IPS DF 19.7 (cell line): ENCODE data around the gene CSMD2.
A peak's percentile ranks its signal among the peaks of the same experiment; 100 is the strongest.
"Not testable (repeated sequence)": the region's sequence is repeated elsewhere in the genome, so short reads cannot be mapped to it uniquely, and the experiment has no call there.

ENCODE experiments used
- DNase-seq: peaks from one replicate; pipeline ENCODE4 v3.0.0-alpha.2; 2013; ENCODE audit warnings: low read depth, low spot score

The CSMD2 gene

DNA sequence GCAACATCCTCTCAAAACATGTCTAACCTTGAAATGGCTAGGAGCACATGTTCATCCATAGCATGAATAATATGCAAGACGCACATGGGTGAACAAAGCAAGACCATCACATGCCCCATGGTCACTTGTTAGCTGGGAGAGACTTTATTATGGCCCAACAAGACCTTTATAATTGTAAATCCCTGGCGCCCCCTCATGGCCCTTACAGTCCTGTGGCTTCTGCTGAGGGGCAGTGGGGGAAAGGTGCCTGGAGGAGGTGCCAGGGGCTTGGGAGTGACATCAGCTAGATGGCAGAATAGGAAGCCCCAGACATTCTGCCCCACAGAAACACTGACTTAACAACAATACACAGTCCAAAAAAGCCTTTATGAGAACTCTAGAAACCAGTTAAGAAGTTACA is 51.7 kb downstream of the CSMD2 start:
- DNase-seq: peak; percentile 12

DNA sequence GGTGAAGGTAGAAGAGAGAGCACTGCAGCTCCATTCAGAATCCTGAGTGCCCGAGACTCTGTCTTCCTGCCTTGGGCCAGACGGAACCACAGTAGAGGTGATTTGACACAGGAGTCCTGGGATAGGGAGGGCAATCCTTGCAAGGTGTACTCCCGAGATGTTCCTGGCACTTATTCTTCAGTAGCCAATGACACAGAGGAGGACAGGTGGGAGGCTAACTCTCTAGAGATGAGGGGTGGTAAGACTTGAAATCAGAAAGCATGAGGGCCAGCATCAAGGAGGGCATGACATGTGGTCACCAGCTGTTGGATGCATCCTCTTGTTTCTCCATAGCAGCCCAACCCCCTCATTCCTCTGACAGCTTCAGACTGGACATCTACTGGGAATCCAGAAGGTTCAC is 56.3 kb downstream of the CSMD2 start:
- no peak for DNase-seq

DNA sequence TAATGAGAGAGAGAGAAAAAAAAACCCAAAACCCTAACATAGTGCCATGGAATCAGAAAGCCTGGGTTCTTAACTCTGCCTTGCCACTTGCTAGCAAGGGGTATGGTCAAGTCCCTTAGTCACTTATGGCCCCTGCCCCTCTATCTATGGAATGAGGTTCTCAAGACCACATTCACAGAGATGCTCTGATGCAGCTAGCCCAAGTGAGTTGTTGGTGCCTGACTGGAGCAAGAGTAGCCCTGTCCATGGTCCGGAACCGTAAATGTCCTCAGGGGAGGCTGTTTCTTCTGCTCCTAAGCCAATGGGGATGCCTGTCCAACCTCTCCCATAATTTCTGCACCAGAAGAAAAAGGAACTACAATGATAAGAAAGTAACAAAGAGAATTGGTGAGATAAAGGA is 56.8 kb downstream of the CSMD2 start:
- no peak for DNase-seq

DNA sequence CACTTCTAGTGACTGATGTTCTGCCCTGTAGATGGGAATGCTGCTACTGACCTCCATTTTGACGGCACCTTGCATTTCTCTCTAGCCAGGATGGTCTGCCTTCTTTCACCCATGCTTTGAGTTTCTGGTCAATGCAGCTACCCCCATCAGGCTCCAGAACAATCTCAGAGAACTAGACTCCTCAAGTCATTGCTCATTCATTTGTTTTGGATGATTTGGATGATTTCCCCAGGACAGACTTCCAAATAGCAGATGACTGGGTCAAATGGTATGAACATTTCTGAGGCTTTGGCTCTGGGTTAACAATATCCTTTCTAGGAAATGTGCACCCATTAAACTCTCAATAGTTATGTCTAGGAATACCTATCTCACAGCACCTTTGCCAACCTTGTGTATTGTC is 63.9 kb downstream of the CSMD2 start:
- DNase-seq: no peak

DNA sequence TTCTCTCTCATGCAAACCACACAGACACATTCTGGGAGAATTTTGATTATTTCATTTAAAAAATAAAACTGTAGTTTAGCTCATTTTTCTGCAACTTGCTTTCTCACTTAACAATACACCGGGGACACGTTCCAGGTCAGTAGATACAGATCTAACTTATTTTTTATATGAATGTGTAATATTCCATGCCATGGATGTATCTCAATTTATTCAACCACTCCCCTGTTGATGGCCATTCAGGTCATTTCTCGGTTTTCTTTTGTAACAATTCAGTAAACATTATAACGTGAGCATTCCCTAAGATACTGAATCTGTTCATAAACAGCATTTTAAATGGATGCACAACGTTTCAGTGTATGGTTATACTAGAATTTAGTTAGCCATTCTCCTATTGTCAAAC is 64.7 kb downstream of the CSMD2 start:
- DNase-seq: no peak

DNA sequence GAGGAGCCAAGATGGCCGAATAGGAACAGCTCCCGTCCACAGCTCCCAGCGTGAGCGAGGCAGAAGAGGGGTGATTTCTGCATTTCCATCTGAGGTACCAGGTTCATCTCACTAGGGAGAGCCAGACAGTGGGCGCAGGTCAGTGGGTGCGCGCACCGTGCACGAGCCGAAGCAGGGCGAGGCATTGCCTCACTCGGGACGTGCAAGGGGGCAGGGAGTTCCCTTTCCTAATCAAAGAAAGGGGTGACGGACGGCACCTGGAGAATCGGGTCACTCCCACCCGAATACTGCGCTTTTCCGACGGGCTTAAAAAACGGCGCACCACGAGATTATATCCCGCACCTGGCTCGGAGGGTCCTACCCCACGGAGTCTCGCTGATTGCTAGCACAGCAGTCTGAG is 72.6 kb downstream of the CSMD2 start:
- not testable (repeated sequence) for DNase-seq

DNA sequence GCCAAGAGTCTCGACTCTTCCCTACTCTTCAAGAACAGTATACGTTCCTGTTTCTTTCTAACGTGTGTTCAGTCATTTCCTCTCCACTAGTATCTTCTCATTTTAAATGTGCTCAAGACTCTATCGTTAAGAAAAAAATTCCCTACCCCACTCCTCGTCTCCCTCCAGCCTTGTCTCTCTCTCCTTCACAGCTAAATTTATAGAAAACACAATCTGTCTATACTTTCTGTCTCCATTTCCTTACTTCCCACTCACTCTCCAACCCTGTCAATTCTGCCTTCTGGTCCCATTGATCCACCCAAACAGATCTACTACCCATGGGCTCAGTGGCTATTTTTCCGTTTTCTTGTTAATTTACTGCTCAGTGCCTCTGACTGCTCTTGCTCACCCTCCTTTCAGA is 75.3 kb downstream of the CSMD2 start:
- no peak for DNase-seq

DNA sequence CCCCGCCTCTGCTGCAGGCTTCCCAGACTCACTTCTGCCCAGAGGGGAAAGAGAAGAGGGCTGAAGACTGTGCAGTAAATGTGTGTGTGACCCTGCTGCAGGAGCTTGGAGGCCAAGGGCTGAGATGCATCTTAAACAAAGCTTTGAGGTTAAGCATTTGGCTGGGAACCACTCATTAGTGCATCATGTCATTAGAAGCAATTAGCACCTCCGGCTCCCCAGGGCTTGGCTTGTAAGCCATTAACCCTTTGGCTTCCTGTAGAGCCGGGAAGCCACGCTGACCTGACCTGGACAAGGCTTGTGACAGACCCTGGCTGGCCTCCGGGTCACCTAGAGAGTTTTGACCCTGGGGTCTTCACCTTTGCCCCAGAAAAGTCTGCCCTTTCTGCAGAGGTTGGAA is 77.0 kb downstream of the CSMD2 start:
- DNase-seq: no peak

DNA sequence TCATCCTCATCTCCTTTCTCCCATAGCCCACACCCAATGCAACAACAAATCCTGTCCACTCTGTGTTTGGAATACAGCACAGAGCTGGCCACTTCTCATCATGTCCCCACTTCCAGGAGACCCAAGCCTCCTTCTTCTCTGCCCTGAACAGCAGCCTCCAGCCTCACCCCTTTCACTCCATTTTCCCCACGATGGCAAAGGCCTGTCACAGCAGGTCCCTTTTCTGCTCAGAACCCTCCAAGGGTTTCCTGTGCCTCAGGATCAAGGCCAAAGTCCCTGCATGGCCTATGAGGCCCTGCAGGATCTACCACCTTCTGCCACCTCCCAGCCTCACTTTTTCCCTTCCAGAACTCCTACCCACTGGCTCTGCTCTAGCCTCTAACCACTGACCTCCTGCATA is 78.5 kb downstream of the CSMD2 start:
- DNase-seq: no peak

DNA sequence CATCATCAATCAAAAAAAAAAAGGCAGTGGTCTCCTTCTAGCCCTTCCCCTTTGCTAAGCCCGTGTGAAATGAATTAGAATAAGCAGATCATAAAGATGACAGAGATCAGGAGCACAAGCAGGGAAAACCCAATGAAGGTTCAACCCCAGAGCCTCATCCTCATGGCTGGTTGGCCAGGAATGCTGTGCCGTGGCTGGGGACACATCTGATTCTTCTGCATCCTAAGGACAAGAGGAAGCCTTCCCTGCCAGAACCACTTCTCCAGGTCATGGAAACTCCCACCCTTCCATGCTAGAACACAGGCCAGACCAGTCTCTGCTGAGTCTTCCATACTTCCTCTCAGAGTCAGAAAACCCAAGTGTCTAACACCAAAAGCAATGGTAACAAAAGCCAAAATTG is 81.1 kb downstream of the CSMD2 start:
- no peak for DNase-seq

DNA sequence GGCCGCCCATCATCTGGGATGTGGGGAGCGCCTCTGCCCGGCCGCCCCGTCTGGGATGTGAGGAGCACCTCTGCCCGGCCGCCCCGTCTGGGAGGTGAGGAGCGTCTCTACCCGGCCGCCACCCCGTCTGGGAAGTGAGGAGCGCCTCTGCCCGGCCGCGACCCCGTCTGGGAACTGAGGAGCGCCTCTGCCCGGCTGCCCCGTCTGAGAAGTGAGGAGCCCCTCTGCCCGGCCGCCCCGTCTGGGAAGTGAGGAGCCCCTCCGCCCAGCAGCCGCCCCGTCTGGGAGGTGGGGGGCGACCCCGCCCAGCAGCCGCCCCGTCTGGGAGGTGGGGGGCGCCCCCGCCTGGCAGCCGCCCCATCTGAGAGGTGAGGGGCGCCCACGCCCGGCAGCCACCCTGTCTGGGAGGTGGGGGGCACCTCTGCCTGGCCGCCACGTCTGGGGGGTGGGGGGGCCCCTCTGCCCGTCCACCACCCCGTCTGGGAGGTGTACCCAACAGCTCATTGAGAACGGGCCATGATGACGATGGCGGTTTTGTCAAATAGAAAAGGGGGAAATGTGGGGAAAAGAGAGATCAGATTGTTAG is 82.9 kb downstream of the CSMD2 start:
- DNase-seq: not testable (repeated sequence)

DNA sequence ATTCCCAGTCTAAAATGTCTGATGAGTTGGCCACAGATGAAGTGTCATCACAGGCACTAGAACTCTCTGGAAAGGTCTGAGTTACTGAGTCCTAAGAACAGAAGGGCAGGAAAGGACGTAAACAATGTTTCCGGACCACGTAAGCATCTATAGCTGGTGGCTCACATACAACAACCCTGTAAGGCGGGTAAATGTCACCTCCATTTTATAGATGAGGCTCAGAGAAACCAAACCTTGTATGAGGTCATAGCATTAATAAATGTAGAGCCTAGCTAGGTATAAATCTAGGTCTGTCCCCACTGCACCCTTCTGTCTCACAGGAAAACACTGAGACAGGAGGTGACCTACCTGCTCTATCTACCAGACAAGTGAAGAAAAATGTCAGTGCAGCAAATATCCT is 86.6 kb downstream of the CSMD2 start:
- no peak for DNase-seq

DNA sequence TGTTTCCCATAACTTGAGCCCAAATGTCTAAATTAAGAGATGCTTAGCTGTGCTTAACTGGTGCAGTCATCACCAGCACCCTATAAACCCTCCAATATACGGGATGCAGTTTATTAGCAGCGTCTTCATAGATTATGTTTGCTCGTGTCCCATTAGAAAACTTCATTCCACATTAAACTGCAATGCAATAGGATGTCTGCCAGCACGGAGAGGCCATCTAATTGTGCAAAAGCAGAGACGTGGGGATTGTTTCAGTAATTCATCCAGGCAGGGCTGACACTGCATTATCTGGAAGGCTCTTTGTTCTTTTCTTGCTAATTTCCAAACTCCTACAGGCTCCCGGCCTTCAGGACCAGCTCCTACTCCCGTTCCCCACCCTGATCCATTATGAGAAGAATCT is 89.5 kb downstream of the CSMD2 start:
- DNase-seq: no peak

DNA sequence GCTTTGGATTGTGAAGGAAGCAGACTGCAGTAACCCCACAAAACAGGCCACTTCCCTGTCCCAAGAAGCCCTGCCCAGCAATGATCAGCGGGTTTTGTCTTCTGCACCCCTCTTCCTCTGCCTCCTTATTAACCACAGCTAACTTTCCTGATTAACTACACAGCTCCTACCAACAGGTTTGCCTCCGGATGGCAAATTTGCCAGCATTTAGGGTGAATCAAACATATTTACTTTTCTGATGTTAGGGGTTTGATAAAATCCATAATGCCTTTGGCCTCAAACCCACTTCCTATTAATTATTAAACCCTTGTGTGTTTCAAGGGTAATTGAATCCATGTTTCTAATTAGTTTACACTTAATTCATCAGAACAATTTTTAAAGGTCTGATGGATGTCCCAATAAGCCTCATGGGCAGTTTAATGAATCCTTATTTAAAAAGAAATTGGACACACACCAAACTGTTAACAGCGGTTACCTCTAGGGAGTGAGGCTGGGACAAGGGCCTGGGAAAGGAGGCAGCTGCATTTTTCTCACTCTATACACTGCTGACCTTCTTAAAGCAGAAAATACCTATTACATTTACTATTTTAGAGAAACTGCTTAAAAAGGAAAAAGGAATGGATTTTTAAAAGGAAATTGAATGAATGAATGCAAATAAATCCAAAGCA is 91.9 kb downstream of the CSMD2 start:
- DNase-seq: no peak

DNA sequence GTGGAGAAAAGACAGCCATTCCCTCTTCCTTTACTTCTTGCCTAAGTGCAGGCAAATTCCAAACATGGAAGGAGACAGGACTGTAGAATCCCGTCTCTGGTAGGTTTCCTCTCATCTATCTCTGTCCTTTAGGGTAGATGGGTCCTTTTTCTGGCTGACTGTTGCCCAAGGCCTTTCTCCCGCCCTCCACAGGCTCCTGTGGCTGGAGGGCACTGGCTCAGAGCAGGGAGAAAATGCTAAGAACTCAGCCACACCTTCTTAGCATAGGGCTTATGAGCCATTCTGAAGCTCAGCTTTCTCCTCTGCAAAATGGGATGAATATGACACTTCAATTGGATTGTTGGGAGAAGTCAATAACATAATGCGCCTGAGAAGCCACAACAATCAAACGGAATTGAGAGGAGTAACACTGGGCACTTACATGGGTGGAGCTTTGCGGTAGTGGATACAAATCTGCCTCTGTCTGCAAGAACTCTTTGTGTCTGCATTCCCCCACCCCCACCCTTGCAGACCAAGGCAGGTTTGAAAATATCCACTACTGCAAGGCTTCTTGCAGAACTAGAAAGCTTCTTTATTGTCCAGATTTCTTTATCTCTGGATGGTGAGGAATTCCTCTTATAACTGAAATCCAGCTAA is 94.7 kb downstream of the CSMD2 start:
- DNase-seq: no peak

DNA sequence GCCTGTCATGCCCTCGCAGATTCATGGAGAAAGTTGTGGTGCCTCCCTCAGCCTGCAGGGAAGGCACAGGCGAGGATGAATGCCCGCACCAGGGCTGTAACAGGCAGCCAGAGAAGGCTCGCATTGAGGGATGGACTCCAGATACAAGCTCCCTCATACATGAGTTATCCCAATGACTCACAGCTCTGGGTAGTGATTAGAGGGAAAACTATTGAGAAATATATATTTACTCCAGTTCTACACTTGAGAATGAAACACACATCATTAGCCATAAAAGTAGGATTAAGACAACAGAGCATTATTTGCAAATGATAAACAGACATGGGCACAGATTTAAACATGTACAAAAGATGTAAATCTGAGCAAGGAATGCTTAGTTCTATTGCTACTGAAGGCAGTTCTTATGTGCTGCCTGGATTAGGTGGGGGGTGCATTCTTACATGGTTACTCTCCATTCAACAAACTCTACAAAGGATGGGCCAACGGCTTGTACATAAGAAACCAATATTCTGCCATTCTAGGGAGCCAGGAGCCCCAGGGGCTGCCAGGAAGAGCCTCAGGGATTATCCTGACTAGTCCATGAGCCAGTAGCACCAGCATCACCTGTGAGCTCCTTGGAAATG is 97.9 kb downstream of the CSMD2 start:
- no peak for DNase-seq

DNA sequence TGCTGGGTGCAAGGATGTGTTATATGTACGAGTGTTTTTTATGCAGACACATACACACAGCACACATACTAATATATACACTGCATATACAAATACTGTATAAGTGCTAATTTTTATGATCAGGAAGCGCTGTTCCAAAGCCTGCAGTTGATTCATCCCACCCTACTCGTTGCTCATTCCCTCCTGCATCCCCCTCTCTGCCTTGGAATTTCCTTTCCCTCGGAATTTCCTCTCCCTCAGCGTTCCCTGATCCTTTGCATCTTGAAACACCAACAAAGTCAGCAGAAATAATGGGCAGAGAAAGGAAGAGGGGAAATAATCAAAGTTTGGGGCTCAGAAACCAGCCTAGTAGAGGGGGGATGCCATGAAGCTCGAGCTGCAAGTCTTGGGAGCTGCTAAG is 98.9 kb downstream of the CSMD2 start:
- no peak for DNase-seq

DNA sequence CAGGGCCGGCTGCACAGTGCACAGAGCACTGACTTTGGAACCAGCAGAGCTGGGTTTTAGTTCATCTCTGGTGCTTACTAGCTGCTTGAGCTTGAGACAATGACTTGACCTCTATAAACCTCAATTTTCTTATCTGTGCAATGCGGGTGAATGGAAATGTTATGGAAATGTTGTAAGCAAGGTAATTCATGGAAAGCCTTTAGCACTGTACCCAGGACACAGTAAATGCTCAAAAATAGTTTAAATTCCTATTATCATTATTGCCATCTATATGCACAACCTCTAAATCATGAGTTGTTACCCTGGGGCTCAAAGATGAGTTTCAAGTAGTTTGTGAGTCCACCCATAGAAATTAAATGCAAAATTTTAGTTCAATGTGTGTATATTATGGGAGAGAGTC is 99.5 kb downstream of the CSMD2 start:
- DNase-seq: no peak

DNA sequence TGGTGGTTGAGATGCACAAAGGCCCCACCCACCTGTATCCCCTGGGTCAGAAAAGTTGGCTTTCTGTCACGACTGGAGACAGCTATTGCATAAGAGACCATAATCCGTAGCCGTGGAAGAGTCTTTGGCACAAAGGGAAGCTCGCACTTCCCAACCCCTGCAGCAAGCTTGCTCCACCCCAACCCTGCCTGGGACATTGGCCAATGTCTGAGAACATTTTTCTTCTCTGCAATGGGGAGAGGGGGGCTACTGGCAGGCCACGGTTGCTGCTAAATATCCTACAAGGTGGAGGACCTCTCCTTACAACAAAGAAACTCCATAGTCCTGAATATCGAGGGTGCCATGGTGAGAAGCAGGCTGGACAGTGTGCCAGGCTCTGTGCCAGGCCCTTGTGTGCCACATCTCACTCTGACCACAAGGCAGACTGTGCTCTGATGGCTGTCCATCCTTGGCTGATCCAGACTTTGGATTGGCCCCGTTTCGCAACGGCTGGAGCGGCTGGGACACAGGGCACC is 104.1 kb downstream of the CSMD2 start:
- no peak for DNase-seq

DNA sequence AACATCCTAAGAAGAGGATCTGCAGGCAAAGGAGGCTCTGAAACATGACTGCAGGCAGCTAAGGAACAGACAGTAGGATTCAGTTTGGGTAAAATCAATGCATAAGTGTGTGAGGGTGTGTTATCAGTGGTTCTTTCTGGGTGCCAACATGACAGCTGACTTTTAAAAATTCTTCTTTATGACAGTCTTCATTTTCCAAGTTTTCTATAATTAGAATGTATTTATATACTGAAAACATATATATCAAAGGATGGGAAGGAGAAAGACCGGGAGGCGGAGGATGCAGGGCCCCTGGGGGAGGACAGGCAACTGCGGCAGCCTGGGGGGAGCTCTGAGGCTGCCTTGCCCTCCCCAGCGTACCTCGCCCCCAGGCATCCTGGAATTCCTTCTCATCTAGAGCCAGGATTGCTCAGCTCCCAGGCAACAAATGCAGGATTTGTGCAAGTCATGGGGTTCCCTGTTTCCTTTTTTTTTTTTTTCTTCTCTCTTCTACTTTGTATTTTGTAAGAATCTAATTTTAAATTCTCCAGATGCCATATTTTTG is 104.8 kb downstream of the CSMD2 start:
- DNase-seq: no peak

DNA sequence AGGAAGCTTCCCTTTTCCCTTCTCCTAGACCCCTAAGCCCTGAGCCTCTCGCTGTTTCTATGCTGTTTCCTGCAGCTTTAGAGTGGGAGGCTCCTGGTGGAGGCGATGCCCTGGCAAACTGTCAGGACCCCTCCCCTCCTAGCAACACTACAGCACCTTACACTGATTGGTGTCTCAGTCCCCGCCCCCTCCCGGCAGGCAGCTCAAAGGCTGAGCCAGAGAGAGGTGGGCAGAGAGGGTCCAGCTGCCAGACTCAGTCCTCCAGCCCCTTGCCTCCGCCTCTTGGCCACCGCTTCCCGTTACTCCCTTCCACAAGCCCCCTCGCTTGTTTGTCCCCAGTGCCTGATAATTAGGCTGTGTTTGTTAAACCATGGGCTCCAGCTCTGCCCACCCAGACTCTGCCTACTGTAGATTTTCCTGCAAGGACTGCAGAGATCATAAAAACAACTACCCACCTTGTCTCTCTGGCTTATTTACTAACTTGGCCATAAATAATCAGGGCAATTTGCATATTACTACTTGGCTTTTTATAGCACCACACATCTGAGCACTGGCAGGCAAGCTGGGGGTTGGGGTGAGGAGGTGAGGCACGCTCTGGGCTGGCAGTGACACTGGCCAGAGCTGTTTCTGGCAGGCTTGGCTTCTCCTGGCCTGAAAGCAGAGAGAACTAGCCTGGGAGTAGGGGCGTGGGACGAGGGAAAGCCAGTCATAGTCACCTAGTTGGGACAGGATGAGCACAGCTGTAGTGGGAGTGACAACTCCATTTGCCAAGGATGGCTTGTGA is 107.5 kb downstream of the CSMD2 start:
- no peak for DNase-seq

DNA sequence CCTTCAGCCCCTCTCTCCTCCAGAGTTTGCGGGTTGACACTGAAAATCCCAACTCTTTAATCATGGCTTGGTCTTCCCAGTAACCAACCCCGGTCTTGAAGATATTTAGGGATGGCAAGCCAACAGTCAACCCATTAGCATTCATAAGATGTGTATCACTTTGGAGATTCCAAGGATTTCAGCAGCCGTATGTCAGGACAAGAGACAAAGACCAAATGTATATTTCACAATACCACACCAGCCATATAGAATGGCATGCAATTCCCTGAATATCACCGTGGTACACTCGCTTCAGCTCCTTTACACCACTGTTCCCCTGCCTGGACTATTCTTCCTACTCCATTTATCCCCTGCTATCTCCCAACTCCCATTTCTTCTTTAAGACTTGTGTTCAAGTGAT is 109.2 kb downstream of the CSMD2 start:
- DNase-seq: no peak
